Parathyroid adenoma (tissue), 2 donors: ENCODE measurements around the gene SKI.

ENCODE experiments used
- H2AFZ ChIP-seq: fragments of 300-600 bp; sonication (generic); one replicate; pipeline ENCODE4 v1.7.0; 2017; ENCODE audit warnings: antibody characterized with exemption, mild to moderate bottlenecking
- H3K27ac ChIP-seq: fragments of 300-600 bp; sonication (generic); one replicate; pipeline ENCODE4 v1.7.0; 2017
- H3K27me3 ChIP-seq: fragments of 300-600 bp; sonication (generic); one replicate; pipeline ENCODE4 v1.7.0; 2017; ENCODE audit warnings: low read length; ENCODE audit not compliant: control insufficient read depth, insufficient read depth
- H3K36me3 ChIP-seq: fragments of 300-600 bp; sonication (generic); one replicate; pipeline ENCODE4 v1.7.0; 2017; ENCODE audit warnings: low read length; ENCODE audit not compliant: control insufficient read depth, insufficient read depth
- H3K4me1 ChIP-seq: fragments of 300-600 bp; sonication (generic); one replicate; pipeline ENCODE4 v1.7.0; 2017; ENCODE audit warnings: control low read depth
- H3K4me2 ChIP-seq: fragments of 300-600 bp; sonication (generic); one replicate; pipeline ENCODE4 v1.7.0; 2017; ENCODE audit warnings: low read length
- H3K4me3 ChIP-seq: fragments of 300-600 bp; sonication (generic); one replicate; pipeline ENCODE4 v1.7.0; 2017; ENCODE audit warnings: low read depth, low read length
- H3K79me2 ChIP-seq: fragments of 300-600 bp; sonication (generic); one replicate; pipeline ENCODE4 v1.7.0; 2017; ENCODE audit warnings: control low read depth
- H3K9ac ChIP-seq: fragments of 300-600 bp; sonication (generic); one replicate; pipeline ENCODE4 v1.7.0; 2017; ENCODE audit warnings: mild to moderate bottlenecking
- H3K9me3 ChIP-seq: fragments of 300-600 bp; sonication (generic); one replicate; pipeline ENCODE4 v1.7.0; 2017; ENCODE audit warnings: low read length; ENCODE audit not compliant: control insufficient read depth
- CTCF ChIP-seq: fragments of 300-600 bp; sonication (generic); IDR thresholded peaks from one replicate; pipeline ENCODE4 v1.7.0; 2017; ENCODE audit warnings: antibody characterized with exemption, mild to moderate bottlenecking
- donor health status: primary hyperparathyroidism.

The SKI gene

GRCh38 chr1:2188336-2188735 is 39.8 kb upstream of the SKI start:
- H3K27me3 ChIP-seq = no peaks in the 10 kb centered on the region
- no peak overlapping the region for H3K9ac ChIP-seq
- H3K36me3 ChIP-seq = no peaks in the 10 kb centered on the region
- H3K79me2 ChIP-seq = no peaks in the 10 kb centered on the region
- H3K27ac ChIP-seq = no peak overlapping the region
- H2AFZ ChIP-seq = no peak overlapping the region
- no peak overlapping the region for H3K4me3 ChIP-seq
- H3K9me3 ChIP-seq = no peaks in the 10 kb centered on the region
- H3K4me1 ChIP-seq = no peaks in the 10 kb centered on the region
- TF ChIP-seq CTCF = no peak
- no peak overlapping the region for H3K4me2 ChIP-seq

GRCh38 chr1:2189459-2190425 is 38.4 kb upstream of the SKI start:
- no peak for TF ChIP-seq CTCF
- Histone ChIP-seq H3K9ac (no peak overlapping the region), H3K4me2 (peak overlapping the region; percentile 96), H3K4me1 (no peaks in the 10 kb centered on the region), H3K27me3 (no peaks in the 10 kb centered on the region), H3K36me3 (no peaks in the 10 kb centered on the region), H2AFZ (no peak overlapping the region), H3K79me2 (no peaks in the 10 kb centered on the region), H3K27ac (peak overlapping the region; percentile 42), H3K4me3 (peak overlapping the region; percentile 75), H3K9me3 (no peaks in the 10 kb centered on the region)

- Histone ChIP-seq H3K27ac (peak overlapping the region; percentile 42), H3K36me3 (no peaks in the 10 kb centered on the region), H3K4me3 (peak overlapping the region; percentile 75), H3K4me2 (peak overlapping the region; percentile 96), H3K79me2 (no peaks in the 10 kb centered on the region), H2AFZ (no peak overlapping the region), H3K9ac (no peak overlapping the region), H3K9me3 (no peaks in the 10 kb centered on the region), H3K4me1 (peaks cover 3% of the 10 kb centered on the region), H3K27me3 (no peaks in the 10 kb centered on the region)
- TF ChIP-seq CTCF = no peak
Measured at GRCh38 chr1:2190491-2190976, 37.6 kb upstream of the SKI start.

- Histone ChIP-seq H3K27ac (no peak overlapping the region), H3K27me3 (no peaks in the 10 kb centered on the region), H3K9ac (no peak overlapping the region), H3K4me1 (peaks cover 3% of the 10 kb centered on the region), H3K4me2 (no peak overlapping the region), H3K9me3 (no peaks in the 10 kb centered on the region), H3K79me2 (no peaks in the 10 kb centered on the region), H2AFZ (no peak overlapping the region), H3K4me3 (no peak overlapping the region), H3K36me3 (no peaks in the 10 kb centered on the region)
- no peak for TF ChIP-seq CTCF
Measured at GRCh38 chr1:2192031-2192995, 35.8 kb upstream of the SKI start.
